H1 (cell line): ENCODE data around the gene MIX23. TPM values are rescaled to one million over a fixed set of nuclear protein-coding genes. Genes with fewer than 3 reads are reported as not detected.

Experiments
- CTCF ChIA-PET: fragments of 300-600 bp; sonication (Branson Sonifier 250); formaldehyde crosslinking; loops from one replicate; lab custom pipeline; 2021; ENCODE audit not compliant: partially characterized antibody; lab: Charles Lee
- POLR2A ChIA-PET: fragments of 300-600 bp; sonication (Branson Sonifier 250); formaldehyde crosslinking; loops from one replicate; lab custom pipeline; 2021; ENCODE audit warnings: inconsistent platforms; ENCODE audit not compliant: partially characterized antibody; lab: Charles Lee
- DNase-seq, 2 experiments: peaks; one replicate each; pipeline versions ENCODE4 v3.0.0 to v3.0.0-alpha.2; 2010 to 2022; ENCODE audit warnings: low spot score in 2 of 2, low read depth in 1 of 2, mixed read lengths in 1 of 2
- FAIRE-seq: peaks from 2 replicates; lab custom pipeline; 2011; peaks lifted over from hg19 to GRCh38; lab: Jason Lieb, UNC
- H2AFZ ChIP-seq: 2 replicates; pipeline ENCODE4 v1.8.1; 2012; ENCODE audit warnings: low read length, inconsistent platforms
- H2AK5ac ChIP-seq: 2 replicates; pipeline ENCODE4 v1.6.1; 2013; ENCODE audit warnings: low read depth, low read length
- H2BK120ac ChIP-seq: replicated peaks from 2 replicates; pipeline ENCODE3; 2013; ENCODE audit warnings: low read depth, low read length, inconsistent platforms
- H2BK12ac ChIP-seq: 2 replicates; pipeline ENCODE4 v1.6.1; 2013; ENCODE audit warnings: low read depth, low read length
- H2BK15ac ChIP-seq: 2 replicates; pipeline ENCODE4 v1.6.1; 2013; ENCODE audit warnings: low read length
- H2BK20ac ChIP-seq: 2 replicates; pipeline ENCODE4 v1.6.1; 2013; ENCODE audit warnings: low read length
- H2BK5ac ChIP-seq: 2 replicates; pipeline ENCODE4 v1.6.1; 2013; ENCODE audit warnings: low read depth, low read length
- H3K14ac ChIP-seq: 2 replicates; pipeline ENCODE4 v1.6.1; 2013; ENCODE audit warnings: inconsistent platforms; ENCODE audit not compliant: insufficient read length
- H3K18ac ChIP-seq: 2 replicates; pipeline ENCODE4 v1.6.1; 2013; ENCODE audit warnings: low read length; ENCODE audit errors: extremely low read depth
- H3K23ac ChIP-seq: 2 replicates; pipeline ENCODE4 v1.6.1; 2013; ENCODE audit warnings: inconsistent platforms; ENCODE audit not compliant: insufficient read length
- H3K23me2 ChIP-seq: 2 replicates; pipeline ENCODE4 v1.6.1; 2013; ENCODE audit warnings: low read depth, low read length
- H3K27ac ChIP-seq: 2 replicates; pipeline ENCODE4 v1.6.1; 2011; ENCODE audit warnings: low read depth, low read length, inconsistent platforms
- H3K27me3 ChIP-seq, 4 experiments: replicated peaks in 1 of 4; 1 replicate in 1 of 4; 2 replicates in 3 of 4; pipeline versions ENCODE4 v1.6.1 to v1.8.1; 2011 to 2013; ENCODE audit warnings: low read length in 3 of 4, mild to moderate bottlenecking in 3 of 4, inconsistent platforms in 2 of 4, mixed read lengths in 2 of 4, moderate library complexity in 1 of 4; ENCODE audit not compliant: control insufficient read depth in 3 of 4, insufficient read depth in 3 of 4; ENCODE audit errors: extremely low read depth in 1 of 4
- H3K36me3 ChIP-seq, 4 experiments: 2 replicates each; pipeline versions ENCODE4 v1.6.1 to v1.8.1; 2011 to 2013; ENCODE audit warnings: mild to moderate bottlenecking in 4 of 4, low read length in 3 of 4, moderate library complexity in 2 of 4, control low read depth in 1 of 4, inconsistent platforms in 1 of 4; ENCODE audit not compliant: insufficient read depth in 4 of 4, control insufficient read depth in 2 of 4
- H3K4ac ChIP-seq: replicated peaks from 2 replicates; pipeline ENCODE3; 2013; ENCODE audit warnings: low read length, low read depth, mixed read lengths, inconsistent platforms; ENCODE audit not compliant: insufficient read length
- H3K4me1 ChIP-seq, 4 experiments: replicated peaks in 1 of 4; 1 replicate in 1 of 4; 2 replicates in 3 of 4; pipeline versions ENCODE4 v1.6.1 to v1.8.1; 2011 to 2013; ENCODE audit warnings: low read length in 3 of 4, inconsistent platforms in 2 of 4, mixed read lengths in 1 of 4; ENCODE audit not compliant: insufficient read depth in 4 of 4, control insufficient read depth in 3 of 4
- H3K4me2 ChIP-seq, 2 experiments: 2 replicates each; pipeline versions ENCODE4 v1.6.1 to v1.8.1; 2011 to 2013; ENCODE audit warnings: low read depth in 2 of 2, low read length in 2 of 2, control low read depth in 1 of 2, inconsistent platforms in 1 of 2, mild to moderate bottlenecking in 1 of 2; ENCODE audit not compliant: insufficient read depth in 1 of 2
- H3K4me3 ChIP-seq, 4 experiments: fragments of 200-600, 300-600 bp in 1 of 4; sonication (generic), shearing (Covaris generic), sonication (Bioruptor Twin) in 1 of 4; 2 replicates each; pipeline versions ENCODE4 v1.5.1 to v1.8.1; 2011 to 2016; ENCODE audit warnings: low read length in 4 of 4, low read depth in 3 of 4, control low read depth in 2 of 4, inconsistent platforms in 2 of 4, mild to moderate bottlenecking in 2 of 4, mixed read lengths in 1 of 4, moderate library complexity in 1 of 4; ENCODE audit not compliant: insufficient read depth in 2 of 4; ENCODE audit errors: extremely low read depth in 1 of 4
- H3K56ac ChIP-seq: replicated peaks from 2 replicates; pipeline ENCODE3; 2013; ENCODE audit warnings: low read depth, mild to moderate bottlenecking, mixed read lengths, low read length, inconsistent platforms; ENCODE audit not compliant: insufficient read length
- H3K79me1 ChIP-seq: 2 replicates; pipeline ENCODE4 v1.6.1; 2013; ENCODE audit warnings: low read depth, low read length, control low read depth
- H3K79me2 ChIP-seq, 2 experiments: 2 replicates each; pipeline versions ENCODE4 v1.6.1 to v1.8.1; 2012 to 2013; ENCODE audit warnings: low read length in 2 of 2, mild to moderate bottlenecking in 2 of 2, inconsistent platforms in 1 of 2; ENCODE audit not compliant: insufficient read depth in 2 of 2, control insufficient read depth in 1 of 2
- H3K9ac ChIP-seq, 4 experiments: replicated peaks in 1 of 4; 1 replicate in 1 of 4; 2 replicates in 3 of 4; pipeline versions ENCODE4 v1.6.1 to v1.8.1; 2011 to 2013; ENCODE audit warnings: low read depth in 3 of 4, low read length in 3 of 4, control low read depth in 2 of 4, mild to moderate bottlenecking in 2 of 4, moderate library complexity in 2 of 4, inconsistent platforms in 1 of 4; ENCODE audit errors: extremely low read depth in 1 of 4
- H3K9me3 ChIP-seq, 2 experiments: 2 replicates each; pipeline versions ENCODE4 v1.6.1 to v1.8.1; 2012 to 2013; ENCODE audit warnings: mild to moderate bottlenecking in 2 of 2, moderate library complexity in 2 of 2, control low read depth in 1 of 2, inconsistent platforms in 1 of 2, low read depth in 1 of 2, low read length in 1 of 2, mixed read lengths in 1 of 2; ENCODE audit not compliant: insufficient read depth in 2 of 2
- H4K20me1 ChIP-seq, 2 experiments: replicated peaks in 1 of 2; 2 replicates each; pipeline versions ENCODE3 to v1.8.1; 2011 to 2013; ENCODE audit warnings: inconsistent platforms in 2 of 2, low read length in 2 of 2, mild to moderate bottlenecking in 1 of 2; ENCODE audit not compliant: insufficient read depth in 2 of 2, control insufficient read depth in 1 of 2
- H4K5ac ChIP-seq: 2 replicates; pipeline ENCODE4 v1.6.1; 2013; ENCODE audit warnings: low read length, low read depth, mixed read lengths, inconsistent platforms; ENCODE audit not compliant: insufficient read length
- H4K8ac ChIP-seq: 2 replicates; pipeline ENCODE4 v1.8.0; 2013; ENCODE audit warnings: mild to moderate bottlenecking, moderate library complexity, low read length, inconsistent platforms; ENCODE audit not compliant: insufficient read depth; ENCODE audit errors: extremely low read depth
- H4K91ac ChIP-seq: replicated peaks from 2 replicates; pipeline ENCODE3; 2013; ENCODE audit warnings: low read length, mixed read lengths, inconsistent platforms; ENCODE audit not compliant: insufficient read length
- BACH1 ChIP-seq: IDR thresholded peaks from 2 replicates; pipeline ENCODE4 v1.6.1; 2012; ENCODE audit warnings: low read length, improper control_type of control experiment
- CBX8 ChIP-seq: fragments of 300-800, 300-1000 bp; sonication (generic); IDR thresholded peaks from 2 replicates; pipeline ENCODE4 v1.7.1; 2016; ENCODE audit warnings: low read depth, low read length, borderline replicate concordance
- CEBPB ChIP-seq: IDR thresholded peaks from 2 replicates; pipeline ENCODE4 v1.6.1; 2012; ENCODE audit warnings: low read depth, low read length
- EP300 ChIP-seq, 2 experiments: IDR thresholded peaks; 1 replicate in 1 of 2; 2 replicates in 1 of 2; pipeline ENCODE4 v1.6.1; 2011 to 2012; ENCODE audit warnings: low read depth in 2 of 2, low read length in 2 of 2, mild to moderate bottlenecking in 2 of 2, borderline replicate concordance in 1 of 2, inconsistent platforms in 1 of 2, moderate library complexity in 1 of 2
- HDAC2 ChIP-seq, 2 experiments: fragments of 300-600 bp in 1 of 2; sonication (generic) in 1 of 2; IDR thresholded peaks; 2 replicates each; pipeline ENCODE4 v1.6.1; 2011 to 2012; ENCODE audit warnings: low read depth in 2 of 2, low read length in 2 of 2, mild to moderate bottlenecking in 2 of 2, moderate library complexity in 2 of 2, borderline replicate concordance in 1 of 2, inconsistent platforms in 1 of 2
- MAFK ChIP-seq: IDR thresholded peaks from 2 replicates; pipeline ENCODE4 v1.6.1; 2012; ENCODE audit warnings: low read depth, mild to moderate bottlenecking, improper control_type of control experiment, low read length
- POLR2A ChIP-seq, 2 experiments: IDR thresholded peaks; 1 replicate in 1 of 2; 2 replicates in 1 of 2; pipeline ENCODE4 v1.6.1; 2011; ENCODE audit warnings: low read depth in 2 of 2, low read length in 2 of 2, mild to moderate bottlenecking in 2 of 2; ENCODE audit errors: control extremely low read depth in 1 of 2
- RBBP5 ChIP-seq: IDR thresholded peaks from 2 replicates; pipeline ENCODE4 v1.7.1; 2012; ENCODE audit warnings: low read depth, mild to moderate bottlenecking, inconsistent platforms, low read length, moderate library complexity, borderline replicate concordance
- RNF2 ChIP-seq: fragments of 200-900, 300-1000 bp; sonication (generic); IDR thresholded peaks from 2 replicates; pipeline ENCODE4 v1.7.1; 2016; ENCODE audit warnings: borderline replicate concordance, low read depth, mild to moderate bottlenecking, antibody characterized with exemption, low read length; ENCODE audit not compliant: poor library complexity, severe bottlenecking; ENCODE audit errors: missing control alignments
- SIX5 ChIP-seq: IDR thresholded peaks from 2 replicates; pipeline ENCODE4 v1.6.1; 2011; ENCODE audit warnings: mild to moderate bottlenecking, low read depth, low read length
- SP4 ChIP-seq: IDR thresholded peaks from 2 replicates; pipeline ENCODE4 v1.6.1; 2012; ENCODE audit warnings: low read length, inconsistent platforms
- SRF ChIP-seq: IDR thresholded peaks from 2 replicates; pipeline ENCODE4 v1.6.1; 2011; ENCODE audit warnings: mild to moderate bottlenecking, low read depth, low read length, moderate library complexity
- TEAD4 ChIP-seq: IDR thresholded peaks from 2 replicates; pipeline ENCODE4 v1.6.1; 2012; ENCODE audit warnings: low read depth, low read length, inconsistent platforms, mixed read lengths
- YY1 ChIP-seq: IDR thresholded peaks from 2 replicates; pipeline ENCODE4 v1.6.1; 2011; ENCODE audit warnings: low read depth, mild to moderate bottlenecking, low read length
- ZNF274 ChIP-seq: IDR thresholded peaks from 2 replicates; pipeline ENCODE4 v1.7.0; 2012; ENCODE audit warnings: low read length, borderline replicate concordance; ENCODE audit errors: extremely low read depth
- WGBS, 2 experiments: shearing (Covaris generic) in 1 of 2; methylation state at CpG; one replicate each; pipeline versions ENCODE4 v1.1.6 to v1.1.7; 2013 to 2015; ENCODE audit warnings: low lambda C conversion rate in 2 of 2, mixed read lengths in 2 of 2, inconsistent platforms in 1 of 2, low coverage in 1 of 2, missing lambda C conversion rate in 1 of 2; ENCODE audit not compliant: insufficient replicate concordance in 2 of 2, insufficient coverage in 1 of 2, insufficient read length in 1 of 2; ENCODE audit errors: extremely low coverage in 1 of 2, missing lambda C conversion rate in 1 of 2; 5-methylcytosine and 5-hydroxymethylcytosine counted together
- polyA plus RNA-seq, 7 experiments: library from polyadenylated mRNA; depleted of rRNA in 3 of 7; stranded (reverse) in 5 of 7; unstranded in 2 of 7; fragments of >200 nt in 5 of 7; fragments of 200-250 nt in 2 of 7; gene quantifications; 1 replicate in 5 of 7; 2 replicates in 1 of 7; 4 replicates in 1 of 7; pipeline versions ENCODE4 v1.2.1 to v1.2.3, GENCODE V29; 2011 to 2013; ENCODE audit warnings: missing spikeins in 2 of 7, mixed read lengths in 2 of 7
- total RNA-seq: library from RNA; stranded (reverse); fragmentation: NEBNext Ultra II Directional; extraction: Animal tissue kit (Norgen Biotek cat#: 25700); gene quantifications from 2 replicates; pipeline ENCODE4 v1.2.1, GENCODE V29; 2021

Gene MIX23
- total and polyA plus RNA-seq, 2 of the 8 experiments (the other 6 are each of a cell fraction or from before 2014, with no cell fraction given), result 22.1 to 69.6 TPM

GRCh38 chr3:122349171-122349570, 33.9 kb downstream of the MIX23 start:
- no peak overlapping the region for H3K18ac ChIP-seq
- H2AFZ ChIP-seq, result no peak overlapping the region
- no peak overlapping the region for H3K14ac ChIP-seq
- no peak for DNase-seq
- no peak for FAIRE-seq
- no peak overlapping the region for H2BK5ac ChIP-seq
- H4K8ac ChIP-seq, result no peak overlapping the region
- H2AK5ac ChIP-seq, result no peak overlapping the region
- H3K4me1 ChIP-seq, result no peaks in the 10 kb centered on the region
- H4K20me1 ChIP-seq, result no peaks in the 10 kb centered on the region
- 91% methylated on average over 1 of the region's 1 CpG; no CpG with 5 or more reads in 1 of the 2 experiments for WGBS, 2 experiments
- H2BK12ac ChIP-seq, result no peak overlapping the region
- no peak overlapping the region for H3K9ac ChIP-seq
- H3K4ac ChIP-seq, result no peak overlapping the region
- no peaks in the 10 kb centered on the region for H3K79me2 ChIP-seq
- POLR2A ChIA-PET, result interaction anchor here (0.7 kb wide), 2 partner anchors 16 to 254 kb away, joined by 3 to 4 read pairs; no protein-coding TSS in a partner anchor
- H3K4me3 ChIP-seq, result no peak overlapping the region
- no peak overlapping the region for H4K5ac ChIP-seq
- CTCF ChIA-PET, result interaction anchor here (0.6 to 1.4 kb wide), 5 partner anchors 43 to 258 kb away, joined by 3 to 5 read pairs (median 3); no protein-coding TSS in a partner anchor
- no peak overlapping the region for H3K23ac ChIP-seq
- no peaks in the 10 kb centered on the region for H3K23me2 ChIP-seq
- H3K27ac ChIP-seq, result no peak overlapping the region
- no peaks in the 10 kb centered on the region for H3K79me1 ChIP-seq
- TF ChIP-seq MAFK, result no peak
- no peak for TF ChIP-seq RNF2
- no peak for TF ChIP-seq TEAD4
- no peak for TF ChIP-seq SRF
- TF ChIP-seq HDAC2 (IDR thresholded peaks at IDR 0.05; ENCODE audit: borderline replicate concordance in 1 of 2, low read depth in 2 of 2, low read length in 2 of 2), result no peak
- TF ChIP-seq CEBPB, result no peak
- no peak for TF ChIP-seq BACH1
- TF ChIP-seq POLR2A (IDR thresholded peaks at IDR 0.05; ENCODE audit: control extremely low read depth in 1 of 2, low read depth in 2 of 2, low read length in 2 of 2), result no peak
- TF ChIP-seq ZNF274, result no peak
- no peak for TF ChIP-seq CBX8
- TF ChIP-seq YY1, result no peak
- TF ChIP-seq RBBP5, result no peak
- no peak for TF ChIP-seq SIX5
- no peak for TF ChIP-seq SP4
- no peak for TF ChIP-seq EP300 (IDR thresholded peaks at IDR 0.05; ENCODE audit: borderline replicate concordance in 1 of 2, low read depth in 2 of 2, low read length in 2 of 2)
- no peaks in the 10 kb centered on the region for H3K27me3 ChIP-seq
- H4K91ac ChIP-seq, result no peak overlapping the region
- H2BK120ac ChIP-seq, result no peak overlapping the region
- no peak overlapping the region for H3K4me2 ChIP-seq
- H3K36me3 ChIP-seq, result no peaks in the 10 kb centered on the region
- H3K9me3 ChIP-seq, result no peaks in the 10 kb centered on the region
- no peak overlapping the region for H2BK15ac ChIP-seq
- no peak overlapping the region for H3K56ac ChIP-seq
- no peak overlapping the region for H2BK20ac ChIP-seq
